HG02610 (cell line): ENCODE data around the gene CFAP44.
"Not testable (repeated sequence)": the region's sequence is repeated elsewhere in the genome, so short reads cannot be mapped to it uniquely, and the experiment has no call there.

Experiments used
- ATAC-seq: cut with Tn5 transposase; IDR thresholded peaks from one replicate; pipeline ENCODE4 v1.9.1; 2021; ENCODE audit warnings: mild to moderate bottlenecking, moderate library complexity; ENCODE audit not compliant: unreplicated experiment

CFAP44 gene

GRCh38 chr3:113441051-113441770, at the start of gene CFAP44:
Gene CFAP44, minus strand, starts transcription at chr3:113441493. Its CDS starts 7,829 bp downstream, at chr3:113433664.
- ATAC-seq, result peak; percentile 71

- ATAC-seq, result no peak
Observed at GRCh38 chr3:113485161-113485609, 43.9 kb upstream of the CFAP44 start.

GRCh38 chr3:113468539-113468938, 27.2 kb upstream of the CFAP44 start:
- no peak for ATAC-seq

GRCh38 chr3:113461488-113461887, 20.2 kb upstream of the CFAP44 start:
- ATAC-seq, result no peak

GRCh38 chr3:113458554-113458953, 17.3 kb upstream of the CFAP44 start:
- not testable (repeated sequence) for ATAC-seq

GRCh38 chr3:113455446-113455845, 14.2 kb upstream of the CFAP44 start:
- no peak for ATAC-seq

- no peak for ATAC-seq
Observed at GRCh38 chr3:113454630-113455029, 13.3 kb upstream of the CFAP44 start.

GRCh38 chr3:113454057-113454456, 12.8 kb upstream of the CFAP44 start:
- no peak for ATAC-seq

- no peak for ATAC-seq
Observed at GRCh38 chr3:113450911-113451310, 9.6 kb upstream of the CFAP44 start.

GRCh38 chr3:113439606-113440005, 1.7 kb downstream of the CFAP44 start:
- ATAC-seq, result no peak

- ATAC-seq, result no peak
Observed at GRCh38 chr3:113438224-113438623, 3.1 kb downstream of the CFAP44 start.

GRCh38 chr3:113437411-113437810, 3.9 kb downstream of the CFAP44 start:
- no peak for ATAC-seq

- ATAC-seq, result peak; percentile 76
Observed at GRCh38 chr3:113436809-113437208, 4.5 kb downstream of the CFAP44 start.

- ATAC-seq, result no peak
Observed at GRCh38 chr3:113431811-113432210, 9.5 kb downstream of the CFAP44 start.

- ATAC-seq, result no peak
Observed at GRCh38 chr3:113428581-113428980, 12.7 kb downstream of the CFAP44 start.

- ATAC-seq, result peak; percentile 41
Observed at GRCh38 chr3:113423699-113424098, 17.6 kb downstream of the CFAP44 start.

- ATAC-seq, result peak; percentile 56
Observed at GRCh38 chr3:113421082-113421481, 20.2 kb downstream of the CFAP44 start.

GRCh38 chr3:113409676-113410075, 31.6 kb downstream of the CFAP44 start:
- ATAC-seq, result no peak

GRCh38 chr3:113405180-113405579, 36.1 kb downstream of the CFAP44 start:
- no peak for ATAC-seq

- no peak for ATAC-seq
Observed at GRCh38 chr3:113404637-113405036, 36.7 kb downstream of the CFAP44 start.
